Fibroblast of mammary gland (primary cell): ENCODE data around the gene SEC14L1.
"Not testable (repeated sequence)": the region's sequence is repeated elsewhere in the genome, so short reads cannot be mapped to it uniquely, and the experiment has no call there.

ENCODE experiments used
- DNase-seq: peaks from one replicate; pipeline ENCODE4 v3.0.0-alpha.2; 2010; ENCODE audit warnings: low read depth
- H3K4me3 ChIP-seq: 2 replicates; pipeline ENCODE4 v1.5.1; 2011; ENCODE audit warnings: low read depth, mild to moderate bottlenecking, low read length, moderate library complexity; ENCODE audit not compliant: control insufficient read depth
- CTCF ChIP-seq: conservative IDR thresholded peaks from 2 replicates; pipeline ENCODE4 v1.5.1; 2011; ENCODE audit warnings: low read depth, low read length, inconsistent platforms; ENCODE audit not compliant: control insufficient read depth, insufficient read depth

The SEC14L1 gene

DNA sequence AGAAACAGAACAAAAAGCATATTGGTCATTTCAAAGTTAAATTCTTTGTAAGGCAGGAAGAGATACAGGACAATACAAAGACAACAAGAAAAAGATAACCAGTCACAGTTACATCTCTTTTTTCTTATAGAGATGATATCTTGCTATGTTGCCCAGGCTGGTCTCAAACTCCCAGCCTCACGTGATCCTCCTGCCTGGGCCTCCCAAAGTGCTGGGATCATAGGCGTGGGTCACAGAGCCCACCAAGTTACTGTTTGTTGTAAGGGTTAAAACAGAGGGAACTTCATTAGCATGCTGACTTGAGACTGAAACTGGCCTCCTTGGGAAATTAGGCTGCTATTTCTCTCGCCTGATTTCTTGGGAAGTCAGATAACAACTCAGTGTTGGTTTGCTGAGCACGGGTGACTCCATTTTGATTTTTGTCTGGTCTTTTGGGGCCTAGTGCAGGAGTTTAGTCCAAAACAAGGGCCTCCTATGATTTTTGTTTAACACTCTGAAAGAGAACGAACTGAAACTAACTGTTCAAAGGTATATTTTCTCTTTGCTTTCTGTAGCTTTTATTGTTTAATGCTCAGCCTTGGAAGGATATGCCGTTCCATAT is 31.5 kb upstream of the SEC14L1 start:
- no peak for TF ChIP-seq CTCF
- no peak for DNase-seq
- no peak overlapping the region for H3K4me3 ChIP-seq

- H3K4me3 ChIP-seq, result no peak overlapping the region
- no peak for DNase-seq
- TF ChIP-seq CTCF, result no peak
These were observed 30.9 kb upstream of the SEC14L1 start for GRCh38 chr17:77109764-77110359.

- H3K4me3 ChIP-seq, DNase-seq: not testable (repeated sequence)
These were observed 29.4 kb upstream of the SEC14L1 start for GRCh38 chr17:77111165-77111933.

- H3K4me3 ChIP-seq, result no peak overlapping the region
- TF ChIP-seq CTCF, result no peak
- no peak for DNase-seq
These were observed 28.9 kb upstream of the SEC14L1 start for GRCh38 chr17:77111934-77112296.

- DNase-seq, result no peak
- H3K4me3 ChIP-seq, result no peak overlapping the region
- TF ChIP-seq CTCF, result no peak
These were observed 25.3 kb upstream of the SEC14L1 start for GRCh38 chr17:77115510-77115909.

GRCh38 chr17:77115947-77116346 is 24.8 kb upstream of the SEC14L1 start:
- H3K4me3 ChIP-seq, result no peak overlapping the region
- DNase-seq, result no peak
- TF ChIP-seq CTCF, result no peak

GRCh38 chr17:77116371-77116860 is 24.4 kb upstream of the SEC14L1 start:
- no peak for DNase-seq
- no peak overlapping the region for H3K4me3 ChIP-seq
- TF ChIP-seq CTCF, result no peak
